Measurements from ENCODE around the gene EN2.
A peak's percentile ranks its signal among the peaks of the same experiment; 100 is the strongest.

EN2 gene

DNA sequence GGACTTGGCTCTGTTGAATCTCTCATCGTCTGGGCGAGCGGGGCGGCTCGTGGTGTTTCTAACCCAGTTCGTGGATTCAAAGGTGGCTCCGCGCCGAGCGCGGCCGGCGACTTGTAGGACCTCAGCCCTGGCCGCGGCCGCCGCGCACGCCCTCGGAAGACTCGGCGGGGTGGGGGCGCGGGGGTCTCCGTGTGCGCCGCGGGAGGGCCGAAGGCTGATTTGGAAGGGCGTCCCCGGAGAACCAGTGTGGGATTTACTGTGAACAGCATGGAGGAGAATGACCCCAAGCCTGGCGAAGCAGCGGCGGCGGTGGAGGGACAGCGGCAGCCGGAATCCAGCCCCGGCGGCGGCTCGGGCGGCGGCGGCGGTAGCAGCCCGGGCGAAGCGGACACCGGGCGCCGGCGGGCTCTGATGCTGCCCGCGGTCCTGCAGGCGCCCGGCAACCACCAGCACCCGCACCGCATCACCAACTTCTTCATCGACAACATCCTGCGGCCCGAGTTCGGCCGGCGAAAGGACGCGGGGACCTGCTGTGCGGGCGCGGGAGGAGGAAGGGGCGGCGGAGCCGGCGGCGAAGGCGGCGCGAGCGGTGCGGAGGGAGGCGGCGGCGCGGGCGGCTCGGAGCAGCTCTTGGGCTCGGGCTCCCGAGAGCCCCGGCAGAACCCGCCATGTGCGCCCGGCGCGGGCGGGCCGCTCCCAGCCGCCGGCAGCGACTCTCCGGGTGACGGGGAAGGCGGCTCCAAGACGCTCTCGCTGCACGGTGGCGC lies at the start of gene EN2:
TSS of gene EN2 (plus strand) at position 19 of the 767 bp plus-strand sequence. CDS start at position 268, 249 bp downstream.
- DNase-seq = no peak

DNA sequence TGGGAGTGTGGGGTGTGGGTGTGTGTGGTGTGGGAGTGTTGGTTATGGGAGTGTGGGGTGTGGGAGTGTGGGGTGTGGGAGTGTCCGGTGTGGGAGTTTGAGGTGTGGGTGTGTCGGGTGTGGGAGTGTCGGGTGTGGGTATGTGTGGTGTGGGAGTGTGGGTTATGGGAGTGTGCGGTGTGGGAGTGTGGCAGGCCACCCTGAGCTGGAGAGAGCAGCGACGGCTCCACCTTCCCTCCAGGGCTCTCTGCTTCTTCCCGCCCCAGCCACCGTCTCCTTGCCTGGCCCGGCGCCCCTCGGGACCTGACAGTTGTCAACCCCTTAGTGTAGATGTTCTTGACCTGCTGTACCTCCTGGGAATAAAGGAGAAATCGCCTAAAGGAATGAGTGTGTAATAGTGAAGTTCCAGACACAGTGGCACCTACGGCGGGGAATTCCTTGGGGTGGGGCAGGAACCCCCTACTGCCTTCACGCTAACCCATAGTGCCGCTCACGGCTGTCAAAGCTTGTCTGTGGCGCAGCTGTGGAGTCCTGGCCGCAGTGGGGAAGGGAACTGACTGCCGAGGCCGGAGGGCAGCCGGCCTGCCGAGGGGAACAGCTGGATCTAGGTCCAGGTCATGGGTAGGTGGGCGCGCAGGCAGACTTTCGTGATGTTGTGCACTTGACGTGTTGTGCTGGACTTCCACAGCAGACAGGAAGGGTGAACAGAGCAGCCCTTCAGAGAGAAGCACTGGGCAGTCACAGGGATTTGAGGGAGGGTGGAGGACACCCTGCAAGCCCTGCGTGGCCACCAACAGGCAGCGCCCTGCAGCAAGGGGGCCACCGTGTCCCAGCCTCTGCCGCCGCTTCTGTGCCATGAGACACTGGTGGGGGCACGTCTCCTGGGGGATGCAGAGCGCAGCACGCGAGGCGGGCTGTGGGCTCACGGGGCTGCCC lies 49.0 kb upstream of the EN2 start:
- no peak for DNase-seq

DNA sequence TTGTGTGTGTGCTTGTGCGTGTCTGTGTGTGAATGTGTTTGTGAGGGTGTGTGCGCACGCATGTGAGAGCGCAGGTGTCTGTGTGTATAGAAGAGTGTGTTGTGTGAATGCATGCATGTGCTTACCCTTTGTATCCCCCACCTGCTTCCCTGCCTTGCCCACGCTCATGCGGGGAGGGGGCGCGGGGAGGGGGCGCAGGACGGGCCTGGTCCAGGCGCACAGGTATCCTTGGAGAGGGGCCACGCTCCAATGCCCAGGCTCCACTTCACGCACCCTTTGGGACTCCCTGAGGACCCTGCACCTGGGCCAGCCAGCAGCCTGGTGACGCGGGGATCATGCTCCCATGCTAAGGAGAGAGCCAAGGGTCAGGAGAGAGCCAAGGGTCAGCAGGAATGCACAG lies 47.9 kb upstream of the EN2 start:
- no peak for DNase-seq

DNA sequence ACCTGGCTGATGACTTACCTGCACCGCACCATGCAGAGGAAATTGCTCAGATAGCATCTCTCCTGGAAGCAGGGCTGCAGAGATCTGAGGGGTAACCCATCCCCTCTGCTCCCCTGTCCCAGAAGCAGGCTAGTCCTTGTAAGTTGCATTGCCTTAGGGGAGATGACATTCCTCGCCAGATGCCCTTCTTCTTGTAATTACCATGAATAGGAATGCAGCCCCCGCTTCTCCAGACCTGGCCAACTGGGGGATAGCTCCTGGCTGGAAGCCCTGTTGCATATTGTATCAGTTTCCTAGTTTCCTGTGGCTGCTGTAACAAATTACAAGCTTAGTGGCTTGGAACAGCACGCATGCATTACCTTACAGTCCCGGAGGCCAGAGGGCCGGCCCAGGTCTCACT lies 47.5 kb upstream of the EN2 start:
- no peak for DNase-seq

DNA sequence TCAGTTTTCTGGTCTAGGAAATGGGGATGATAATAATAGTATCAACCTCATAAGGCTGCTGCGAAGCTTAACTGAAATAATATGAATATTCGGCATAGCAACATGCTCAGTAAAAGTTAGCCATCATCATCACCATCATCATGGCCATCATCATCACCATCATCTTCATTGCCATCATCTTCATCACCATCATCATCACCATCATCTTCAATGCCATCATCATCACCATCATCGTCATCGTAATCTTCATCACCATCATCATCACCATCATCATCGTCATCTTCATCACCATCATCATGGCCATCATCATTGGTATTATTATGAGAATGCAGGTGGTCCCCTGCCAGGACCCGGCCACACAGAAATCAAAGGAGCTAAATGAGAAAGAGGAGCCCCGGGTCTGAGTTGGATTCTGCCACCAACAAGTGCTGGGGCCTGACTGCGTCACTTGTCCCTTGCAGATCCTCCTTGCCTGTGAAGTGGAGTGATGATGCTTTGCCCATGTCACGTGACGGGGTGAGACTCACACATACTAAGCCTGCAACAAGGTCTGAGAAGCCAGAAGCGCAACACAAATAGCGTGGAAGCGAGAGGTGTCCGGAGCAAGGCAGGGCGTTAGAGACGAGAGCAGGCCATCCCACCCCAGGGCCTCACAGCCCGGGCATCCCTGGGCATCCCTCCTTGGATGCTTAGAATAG lies 46.1 kb upstream of the EN2 start:
- no peak for DNase-seq

DNA sequence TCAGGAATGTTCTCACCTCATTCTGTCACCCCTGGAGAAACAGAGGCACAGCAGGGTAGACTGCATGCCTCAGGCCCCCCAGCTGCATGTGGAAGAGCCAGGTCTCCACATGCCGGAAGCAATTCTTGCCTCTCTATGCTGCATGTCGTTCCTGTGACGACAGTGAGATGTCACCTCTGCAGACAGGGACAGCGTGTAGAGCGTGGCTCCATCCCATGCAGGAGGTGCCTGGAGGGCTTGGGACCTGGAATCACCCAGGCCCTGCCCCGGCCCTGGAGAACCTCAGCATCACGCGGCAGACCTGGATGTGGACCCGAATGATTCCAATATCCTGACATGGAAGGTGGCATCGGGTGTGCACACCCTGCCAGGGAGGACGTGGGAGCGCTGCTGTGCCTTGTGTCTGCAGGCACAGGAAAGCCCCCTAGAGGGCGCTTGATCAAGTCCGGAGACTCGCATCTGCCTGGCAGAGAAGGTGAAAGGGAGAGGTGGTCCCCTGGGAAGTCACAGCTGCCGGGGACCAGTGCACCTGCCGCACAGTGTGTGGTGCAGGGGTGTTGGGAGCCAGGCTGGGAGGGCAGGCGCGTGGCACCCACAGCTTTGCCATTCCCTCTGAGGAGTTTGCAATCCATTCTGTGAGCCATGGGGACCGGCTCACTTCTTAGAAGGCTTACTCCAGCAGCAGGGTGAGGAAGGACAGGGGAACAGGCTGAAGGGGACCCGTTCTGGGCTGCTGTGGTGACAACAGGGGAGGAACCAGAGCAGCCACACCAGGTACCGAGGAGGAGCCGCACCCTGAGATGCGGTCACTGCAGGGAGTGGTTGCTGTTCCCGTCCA lies 45.3 kb upstream of the EN2 start:
- DNase-seq = peak; percentile 15

DNA sequence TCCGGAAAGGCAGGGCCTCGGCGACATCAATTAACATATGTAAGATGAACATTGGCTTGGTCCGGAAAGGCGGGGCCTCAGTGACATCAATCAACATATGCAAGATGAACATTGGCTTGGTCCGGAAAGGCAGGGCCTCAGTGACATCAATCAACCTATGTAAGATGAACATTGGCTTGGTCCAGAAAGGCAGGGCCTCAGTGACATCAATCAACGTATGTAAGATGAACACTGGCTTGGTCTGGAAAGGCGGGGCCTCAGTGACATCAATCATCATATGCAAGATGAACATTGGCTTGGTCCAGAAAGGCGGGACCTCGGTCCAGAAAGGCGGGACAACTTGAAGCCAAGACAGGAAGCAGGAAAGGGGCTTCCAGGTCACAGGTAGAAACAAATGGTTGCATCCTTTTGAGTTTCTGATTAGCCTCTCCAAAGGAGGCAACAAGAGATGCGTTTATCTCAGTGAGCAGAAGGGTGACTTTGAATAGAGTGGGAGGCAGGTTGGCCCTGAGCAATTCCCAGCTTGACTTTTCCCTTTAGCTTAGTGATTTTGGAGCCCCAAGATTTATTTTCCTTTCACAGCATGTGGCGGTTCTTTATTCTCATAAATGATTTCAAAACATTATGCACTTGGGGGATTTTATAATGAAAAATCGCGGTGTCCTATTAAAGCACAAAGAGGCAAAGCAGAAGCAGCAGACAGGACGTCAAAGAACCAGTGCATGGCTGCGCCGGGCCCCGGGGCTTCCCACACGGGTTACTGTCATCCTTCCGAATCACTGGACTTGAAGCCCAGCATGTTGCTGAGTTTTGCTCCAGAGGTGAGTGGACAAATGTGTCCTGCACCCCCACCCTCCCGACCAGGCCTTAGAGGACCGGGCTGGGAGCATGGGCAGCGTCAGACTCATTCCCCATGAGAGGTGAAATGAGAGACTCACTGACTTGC lies 43.1 kb upstream of the EN2 start:
- DNase-seq = no peak

DNA sequence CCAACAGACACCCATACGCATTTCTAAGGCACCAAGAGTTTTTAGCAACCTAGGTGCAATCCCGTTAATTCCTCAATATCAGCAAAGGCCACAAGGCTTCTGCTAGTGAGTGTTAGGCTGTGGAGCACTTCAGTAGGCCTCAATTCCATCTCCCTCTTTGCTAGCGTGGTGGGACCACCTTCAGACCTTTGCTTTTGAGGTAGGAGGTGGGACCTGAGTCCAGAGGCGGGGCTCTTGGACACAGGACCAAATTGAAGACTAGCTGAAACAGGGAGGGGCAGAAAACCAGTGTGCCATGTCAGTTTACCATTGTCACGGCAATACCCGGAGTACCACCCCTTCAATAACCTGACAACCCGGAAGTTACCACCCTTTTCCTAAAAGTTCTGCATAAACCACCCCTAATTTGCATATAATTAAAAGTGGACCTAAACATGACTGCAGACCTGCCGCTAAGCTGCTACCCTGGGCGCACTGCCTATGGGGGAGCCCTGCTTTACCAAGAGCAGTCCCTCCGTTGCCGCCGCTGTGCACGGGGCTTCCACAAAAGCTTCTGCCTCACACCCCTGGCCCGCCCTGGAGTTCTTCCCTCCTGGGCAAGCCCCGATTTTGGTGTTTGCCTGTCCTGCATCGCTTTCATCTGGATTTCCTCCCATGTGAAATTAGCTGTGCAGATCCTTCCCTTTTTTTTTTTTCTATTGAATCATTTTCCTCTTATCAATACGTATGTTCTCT lies 41.1 kb upstream of the EN2 start:
- no peak for DNase-seq

DNA sequence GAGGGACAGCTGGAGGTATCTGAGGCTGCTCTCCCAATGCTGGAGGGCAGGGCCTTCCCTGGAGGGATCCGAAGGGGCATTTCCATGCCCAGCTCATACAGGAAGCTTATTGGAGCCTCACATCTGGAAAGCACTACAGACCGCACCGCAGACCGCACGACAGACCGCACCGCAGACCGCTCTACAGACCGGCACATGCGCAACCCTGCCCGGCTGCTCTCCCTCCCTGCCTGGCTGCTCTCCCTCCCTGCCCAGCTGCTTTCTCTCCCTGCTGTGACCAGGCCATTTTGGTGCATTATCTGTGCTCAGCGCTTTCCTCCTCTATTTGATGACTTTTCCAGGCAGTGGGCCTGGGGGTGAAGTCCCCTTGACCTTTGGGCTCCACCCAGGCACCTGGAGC lies 39.6 kb upstream of the EN2 start:
- no peak for DNase-seq

DNA sequence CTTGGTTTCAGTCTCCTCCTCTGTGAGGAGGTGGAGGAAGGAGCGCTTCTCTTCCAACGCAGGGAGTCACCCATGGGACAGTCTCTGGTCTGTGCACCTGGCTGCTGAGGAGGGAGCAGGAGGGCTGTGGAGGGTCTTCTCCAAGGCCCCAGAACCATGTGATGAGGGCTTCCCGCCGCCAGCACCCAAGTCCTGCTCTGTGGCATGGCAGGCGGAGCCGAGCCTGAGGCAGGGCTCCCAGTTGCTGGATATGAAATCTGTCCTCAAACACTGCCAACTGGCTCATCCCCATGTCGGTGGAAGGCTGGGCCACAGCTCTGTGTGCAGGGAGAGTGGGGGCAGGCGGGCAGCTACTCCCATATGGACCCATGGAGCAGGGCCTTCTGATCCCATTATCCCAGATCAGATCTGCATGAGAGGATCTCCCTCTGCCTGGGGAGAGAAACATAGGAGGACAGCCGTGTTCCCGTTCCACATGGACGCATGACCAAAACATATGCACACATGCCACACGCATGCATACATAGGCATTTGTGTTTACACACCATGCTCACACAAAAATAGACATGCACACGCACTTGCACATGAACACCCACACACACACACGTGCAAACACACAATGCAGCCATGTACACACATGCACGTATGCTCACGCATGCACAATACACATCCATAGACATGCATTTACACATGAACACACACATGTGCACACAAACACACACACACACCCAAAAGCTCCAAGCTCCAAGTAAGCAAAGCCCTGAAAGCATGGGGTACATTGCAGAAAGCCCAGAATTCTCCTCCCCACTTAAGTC lies 38.8 kb upstream of the EN2 start:
- DNase-seq = no peak

DNA sequence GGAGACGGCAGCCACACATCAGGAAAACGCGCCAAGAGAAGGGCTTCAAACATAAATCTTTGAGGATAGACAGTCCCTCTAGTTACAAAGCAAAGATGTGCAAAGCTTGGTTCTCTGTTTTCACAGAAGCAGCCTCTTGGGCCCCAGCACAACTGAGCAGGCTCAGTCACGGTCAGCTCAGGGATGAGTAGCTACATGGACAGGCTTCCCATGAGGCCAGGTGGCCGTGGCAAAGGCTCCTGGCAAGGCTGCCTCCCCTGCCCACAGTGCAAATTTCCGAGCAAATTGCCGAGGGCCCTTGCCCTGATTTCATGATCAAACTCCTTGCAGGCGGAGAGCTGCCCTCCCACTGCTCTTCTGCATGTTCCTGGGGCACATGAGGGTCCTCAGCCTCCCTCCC lies 37.8 kb upstream of the EN2 start:
- no peak for DNase-seq

DNA sequence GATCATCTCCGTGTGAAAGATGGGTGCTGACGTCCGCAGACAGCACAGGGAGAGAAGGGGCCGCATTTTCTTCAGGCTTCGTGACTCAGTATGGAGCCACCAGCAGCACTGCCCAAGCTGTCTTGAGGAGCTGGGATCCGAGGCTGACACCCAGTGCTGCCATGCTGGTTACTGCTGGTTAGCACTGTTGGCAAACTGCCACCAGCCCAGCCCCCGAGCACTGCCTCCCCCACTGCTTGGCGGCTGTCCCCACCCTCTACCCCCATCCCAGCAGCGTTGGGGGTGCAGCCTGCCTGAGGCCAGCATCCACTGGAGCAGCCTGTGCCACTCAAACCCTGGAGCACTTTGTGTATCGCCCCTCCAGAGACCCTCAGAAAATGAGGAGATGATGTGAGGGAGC lies 35.8 kb upstream of the EN2 start:
- no peak for DNase-seq

DNA sequence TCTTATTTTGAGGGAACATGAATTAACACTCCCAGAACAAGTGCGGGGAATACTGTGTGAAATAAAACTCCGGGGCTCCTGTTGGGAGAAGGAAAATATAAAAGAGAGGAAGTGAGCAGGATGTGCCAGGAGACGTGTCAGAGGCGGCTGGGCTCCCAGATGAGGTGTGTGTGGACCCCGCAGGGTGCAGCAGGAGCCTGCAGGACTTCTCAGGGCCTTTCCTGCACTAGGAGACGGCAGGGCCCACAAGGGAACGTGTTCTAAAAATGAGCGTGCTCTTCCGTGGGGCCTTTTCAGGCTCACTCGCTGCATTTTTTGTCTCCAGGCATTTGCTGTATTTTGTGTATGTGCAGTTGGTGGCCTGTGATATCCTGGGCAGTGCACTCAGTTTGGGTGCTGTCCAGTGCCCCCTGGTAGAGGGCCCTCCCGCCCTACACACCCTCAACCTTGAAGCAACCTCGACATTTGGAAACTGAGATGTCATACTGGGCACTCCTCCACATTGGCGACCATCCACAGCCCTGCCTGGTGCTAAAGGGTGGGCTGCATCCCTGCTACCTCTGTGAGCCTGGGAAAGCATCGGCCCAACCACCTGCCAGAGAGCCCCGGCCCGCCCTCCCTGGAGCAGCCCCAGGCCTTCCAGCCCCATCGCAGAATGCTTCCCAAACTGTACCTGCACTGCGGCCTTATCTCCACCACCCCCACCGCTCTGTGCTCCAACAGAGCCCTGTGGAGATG lies 35.2 kb upstream of the EN2 start:
- no peak for DNase-seq

DNA sequence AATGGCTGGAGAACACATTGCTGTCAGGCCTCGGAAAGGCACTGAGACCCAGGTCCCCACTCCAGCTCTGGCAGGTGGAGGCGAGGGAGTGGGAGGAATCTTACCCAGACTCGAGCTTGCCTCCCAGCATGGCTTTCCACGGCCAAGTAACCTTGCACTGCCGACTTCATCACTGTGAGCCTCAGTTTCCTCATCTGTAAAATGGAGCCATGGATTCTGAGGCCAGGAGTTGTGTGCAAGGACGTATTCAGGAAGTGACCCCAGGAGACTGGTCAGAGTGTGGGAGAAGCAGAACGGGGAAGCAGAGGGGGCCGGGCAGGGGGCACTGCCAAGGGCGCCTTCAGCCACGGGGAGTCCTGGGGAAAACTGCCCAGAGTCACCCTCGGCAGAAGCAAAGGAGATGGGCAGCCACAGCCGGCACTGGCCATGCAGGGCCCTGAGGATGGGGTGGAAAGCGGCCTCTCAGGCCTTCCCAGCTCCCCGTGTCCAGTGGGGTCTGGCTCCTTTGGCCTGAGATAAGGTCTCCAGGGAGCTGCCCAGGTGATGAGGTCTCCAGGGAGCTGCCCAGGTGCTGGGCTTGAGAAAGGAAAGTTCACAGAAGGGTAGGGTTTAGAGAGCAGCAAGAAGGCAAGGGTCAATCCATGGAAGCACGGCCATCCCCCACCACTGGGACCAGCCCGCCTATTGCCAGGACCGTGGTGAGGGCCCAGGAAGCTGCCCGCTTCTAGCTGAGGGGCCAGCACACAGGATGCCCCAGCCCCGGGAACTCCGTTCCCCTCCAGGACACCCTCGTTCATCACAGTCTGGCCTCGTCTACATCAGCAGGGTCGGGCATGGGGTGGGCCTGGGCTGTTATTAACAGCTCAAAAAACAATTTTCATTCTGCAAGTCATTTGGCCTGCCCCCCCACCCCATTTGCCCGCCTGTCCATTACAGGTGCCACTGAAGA lies 34.3 kb upstream of the EN2 start:
- DNase-seq = no peak

DNA sequence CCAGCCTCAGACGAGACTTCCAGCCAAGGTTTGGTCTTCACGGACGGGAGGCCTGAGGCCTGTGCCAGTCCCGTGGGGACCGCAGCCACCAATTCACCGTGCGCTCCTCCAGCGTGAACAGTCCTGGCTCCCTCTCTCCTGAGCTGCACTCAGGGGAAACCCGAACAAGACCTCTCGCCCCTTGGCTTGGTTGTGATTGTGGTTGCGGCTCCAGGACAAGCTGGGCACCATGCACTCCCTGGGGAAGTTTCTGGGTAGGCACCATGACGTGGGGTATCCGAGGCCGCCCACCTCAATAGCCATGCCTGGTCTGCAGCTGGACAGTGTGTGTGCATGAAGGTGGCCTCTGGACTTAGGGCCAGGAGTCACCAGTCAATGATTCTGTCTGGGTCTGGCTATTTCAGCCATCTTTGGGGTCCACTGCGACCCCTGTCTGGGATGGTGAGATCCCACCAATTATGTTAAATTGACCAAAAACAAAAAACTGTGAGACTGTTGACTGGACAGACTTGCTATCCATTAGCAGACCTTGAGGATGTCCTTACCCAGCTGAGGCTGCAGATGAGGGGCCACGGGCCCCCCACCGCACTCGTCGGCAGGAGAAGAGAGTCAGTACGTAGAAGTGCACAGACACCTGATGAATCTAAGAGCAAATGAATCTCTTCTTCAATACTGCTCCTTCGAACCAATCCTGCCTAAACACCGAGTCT lies 33.5 kb upstream of the EN2 start:
- no peak for DNase-seq

DNA sequence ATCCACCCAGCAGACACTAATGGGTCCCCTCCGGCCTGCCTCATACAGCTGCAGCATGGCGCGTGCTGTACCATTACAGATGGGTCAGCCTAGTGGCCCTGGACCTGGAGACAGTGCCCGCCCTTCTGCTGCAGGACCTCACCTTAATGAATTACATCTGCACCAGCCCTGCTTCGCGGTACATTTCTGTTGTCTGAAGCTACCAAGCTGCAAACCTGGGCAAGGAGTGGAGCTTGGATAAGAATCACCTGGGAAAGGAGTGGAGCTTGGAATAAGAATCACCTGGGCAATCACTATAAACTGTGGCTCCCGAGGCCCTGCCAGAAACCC lies 33.0 kb upstream of the EN2 start:
- DNase-seq = no peak

DNA sequence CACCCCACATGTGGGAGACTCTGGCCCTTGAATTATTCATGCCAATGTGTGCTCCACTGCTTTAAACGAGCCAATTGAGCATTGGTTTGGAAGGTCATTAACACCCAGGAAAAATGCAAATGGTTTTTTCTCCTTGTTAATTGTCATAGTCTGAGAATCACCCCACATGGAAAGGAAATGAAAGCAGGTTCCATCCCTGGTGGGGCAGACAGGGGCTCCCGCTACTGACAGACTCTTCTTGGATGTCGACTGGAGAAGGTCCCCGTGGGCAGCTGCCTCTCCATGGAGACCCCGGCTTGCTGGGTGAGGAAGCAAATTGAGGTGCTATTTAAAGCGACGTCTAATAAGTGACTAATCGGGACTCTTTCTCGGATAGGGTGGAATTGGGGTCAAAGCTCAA lies 32.0 kb upstream of the EN2 start:
- no peak for DNase-seq

All from NCI-H146 (cell line).